ENCODE measurements around the gene FUT2.

Gene FUT2

DNA sequence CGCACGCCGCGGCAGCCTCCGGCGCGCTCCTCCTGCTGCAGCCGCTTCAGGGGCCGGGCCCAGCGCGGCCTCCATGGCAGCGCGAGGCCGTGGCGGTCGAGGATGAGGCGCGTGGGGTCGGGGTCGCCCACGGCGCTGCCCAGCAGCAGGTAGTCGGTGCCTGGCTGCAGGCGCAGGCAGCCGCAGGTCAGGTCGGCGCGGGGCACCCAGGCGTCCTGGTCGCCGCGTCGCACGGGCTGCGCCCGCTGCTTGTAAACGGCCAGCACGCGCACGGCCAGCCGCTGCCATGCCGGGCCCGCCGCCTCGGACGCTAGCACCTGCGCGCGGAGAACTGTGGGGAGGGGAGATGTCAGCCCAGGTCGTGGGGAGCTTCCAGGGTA is 34.1 kb upstream of the FUT2 start:
- in situ Hi-C loops (cut with HindIII; ENCODE audit: low sequenced_read_pairs), result no loop called here
- no peak for DNase-seq (ENCODE audit: low read depth, low spot score)
- no peak overlapping the region for H3K4me3 ChIP-seq (ENCODE audit: low read depth, low read length)
- TF ChIP-seq, protein P1, sequence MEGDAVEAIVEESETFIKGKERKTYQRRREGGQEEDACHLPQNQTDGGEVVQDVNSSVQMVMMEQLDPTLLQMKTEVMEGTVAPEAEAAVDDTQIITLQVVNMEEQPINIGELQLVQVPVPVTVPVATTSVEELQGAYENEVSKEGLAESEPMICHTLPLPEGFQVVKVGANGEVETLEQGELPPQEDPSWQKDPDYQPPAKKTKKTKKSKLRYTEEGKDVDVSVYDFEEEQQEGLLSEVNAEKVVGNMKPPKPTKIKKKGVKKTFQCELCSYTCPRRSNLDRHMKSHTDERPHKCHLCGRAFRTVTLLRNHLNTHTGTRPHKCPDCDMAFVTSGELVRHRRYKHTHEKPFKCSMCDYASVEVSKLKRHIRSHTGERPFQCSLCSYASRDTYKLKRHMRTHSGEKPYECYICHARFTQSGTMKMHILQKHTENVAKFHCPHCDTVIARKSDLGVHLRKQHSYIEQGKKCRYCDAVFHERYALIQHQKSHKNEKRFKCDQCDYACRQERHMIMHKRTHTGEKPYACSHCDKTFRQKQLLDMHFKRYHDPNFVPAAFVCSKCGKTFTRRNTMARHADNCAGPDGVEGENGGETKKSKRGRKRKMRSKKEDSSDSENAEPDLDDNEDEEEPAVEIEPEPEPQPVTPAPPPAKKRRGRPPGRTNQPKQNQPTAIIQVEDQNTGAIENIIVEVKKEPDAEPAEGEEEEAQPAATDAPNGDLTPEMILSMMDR (IDR thresholded peaks at IDR 0.05; ENCODE audit: low read depth, low read length), result no peak

DNA sequence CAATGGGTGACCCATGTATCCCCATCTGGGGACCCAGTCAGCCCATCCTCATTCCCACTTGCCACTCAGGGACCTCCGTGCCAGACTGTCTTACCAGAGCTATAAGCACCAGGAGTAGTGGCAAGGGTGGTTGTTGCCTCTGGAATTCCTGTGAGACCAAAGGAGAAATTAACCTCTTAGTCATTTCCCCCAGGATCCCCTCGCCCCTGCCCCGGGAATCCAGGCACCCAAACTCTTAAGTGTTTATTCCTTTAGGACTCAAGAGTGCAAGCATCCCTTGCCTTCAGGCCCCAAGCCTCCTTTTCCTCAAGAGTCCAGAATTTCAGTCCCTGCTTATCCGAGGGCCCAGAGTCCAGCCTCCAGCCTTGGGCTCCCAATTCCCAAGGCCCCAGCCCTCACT is 32.1 kb upstream of the FUT2 start:
- no peak for DNase-seq (ENCODE audit: low read depth, low spot score)
- no peak overlapping the region for H3K4me3 ChIP-seq (ENCODE audit: low read depth, low read length)
- in situ Hi-C loops (cut with HindIII; ENCODE audit: low sequenced_read_pairs), result no loop called here
- TF ChIP-seq, protein P1 (IDR thresholded peaks at IDR 0.05; ENCODE audit: low read depth, low read length), result no peak

DNA sequence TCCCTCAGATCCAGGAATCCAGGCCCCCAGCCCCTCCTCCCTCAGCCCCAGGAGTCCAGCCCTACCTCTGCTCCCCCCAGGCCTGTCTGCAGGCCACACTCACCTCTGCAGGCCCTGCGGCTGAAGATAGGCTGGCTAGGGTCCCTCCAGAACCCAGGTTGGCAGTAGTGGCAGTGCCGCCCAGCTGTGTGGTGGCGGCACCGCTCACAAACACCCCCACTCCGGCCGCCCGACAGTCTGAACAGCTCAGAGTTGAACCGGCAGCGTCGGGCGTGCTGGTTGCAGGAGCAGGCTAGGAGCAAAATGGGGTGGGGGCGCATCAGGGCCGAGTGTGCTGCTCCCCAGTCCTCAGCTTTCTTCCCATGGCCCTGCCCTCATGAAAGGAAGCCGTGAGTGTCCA is 31.3 kb upstream of the FUT2 start:
- DNase-seq (ENCODE audit: low read depth, low spot score), result no peak
- TF ChIP-seq, protein P1 (IDR thresholded peaks at IDR 0.05; ENCODE audit: low read depth, low read length), result no peak
- H3K4me3 ChIP-seq (ENCODE audit: low read depth, low read length), result no peak overlapping the region
- in situ Hi-C loops (cut with HindIII; ENCODE audit: low sequenced_read_pairs), result no loop called here

DNA sequence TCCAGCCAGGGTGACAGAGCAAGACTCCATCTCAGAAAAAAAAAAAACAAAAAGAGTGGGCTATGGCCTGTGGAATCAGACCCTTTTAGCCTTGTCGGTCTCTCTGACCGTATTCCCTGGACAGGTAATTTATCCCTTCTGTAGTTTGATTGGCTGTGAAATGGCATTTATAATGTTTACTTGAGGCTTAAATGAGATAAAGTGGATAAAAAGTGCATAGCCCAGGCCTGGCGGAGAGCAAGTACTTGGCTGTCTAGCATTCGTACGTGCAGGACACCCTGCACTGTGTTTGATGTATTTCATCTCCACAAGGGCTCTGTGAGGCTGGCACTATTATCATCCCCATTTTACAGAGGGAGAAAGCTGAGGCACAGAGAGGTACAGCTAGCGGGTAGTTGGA is 30.0 kb upstream of the FUT2 start:
- H3K4me3 ChIP-seq (ENCODE audit: low read depth, low read length), result no peak overlapping the region
- TF ChIP-seq, protein P1 (IDR thresholded peaks at IDR 0.05; ENCODE audit: low read depth, low read length), result no peak
- DNase-seq (ENCODE audit: low read depth, low spot score), result no peak
- in situ Hi-C loops (cut with HindIII; ENCODE audit: low sequenced_read_pairs), result no loop called here

DNA sequence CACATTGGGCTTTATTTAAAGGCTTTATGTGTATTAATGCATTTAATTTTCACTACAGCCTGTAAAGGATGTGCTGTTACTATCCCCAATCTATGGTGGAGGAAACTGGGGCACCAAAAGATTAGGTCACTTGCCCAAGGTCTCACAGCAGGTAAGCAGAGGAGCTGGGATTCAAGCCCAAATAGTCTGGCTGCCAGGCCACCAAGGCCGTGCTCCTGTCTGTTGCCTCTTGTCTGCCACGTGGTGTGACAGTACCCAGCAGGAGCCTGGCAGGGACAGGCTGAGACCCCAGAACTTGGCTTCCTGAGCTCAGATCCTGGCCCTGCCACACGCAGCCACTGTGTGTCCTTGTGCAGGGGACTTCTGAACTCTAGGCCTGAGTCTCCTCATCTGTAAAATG is 27.4 kb upstream of the FUT2 start:
- H3K4me3 ChIP-seq (ENCODE audit: low read depth, low read length), result no peak overlapping the region

DNA sequence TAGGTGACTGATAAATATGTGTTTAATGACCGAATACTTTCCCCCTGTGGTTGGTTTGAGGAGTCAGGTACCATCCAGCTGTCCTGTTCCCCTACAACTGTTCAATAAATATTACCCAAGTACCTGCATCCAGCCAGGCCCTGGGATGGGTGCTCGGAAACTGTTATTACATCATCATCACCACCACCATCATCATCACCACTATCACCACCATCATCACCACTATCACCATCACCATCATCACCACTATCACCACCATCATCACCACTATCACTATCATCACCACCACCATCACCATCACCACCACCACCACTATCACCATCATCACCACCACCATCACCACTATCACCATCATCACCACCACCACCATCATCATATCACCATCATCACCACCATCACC is 27.0 kb upstream of the FUT2 start:
- in situ Hi-C loops (cut with HindIII; ENCODE audit: low sequenced_read_pairs), result no loop called here
- TF ChIP-seq, protein P1 (IDR thresholded peaks at IDR 0.05; ENCODE audit: low read depth, low read length), result no peak
- no peak for DNase-seq (ENCODE audit: low read depth, low spot score)
- no peak overlapping the region for H3K4me3 ChIP-seq (ENCODE audit: low read depth, low read length)

More for the DNA sequence above, 27.4 kb upstream of the FUT2 start:
- TF ChIP-seq, protein P1 (IDR thresholded peaks at IDR 0.05; ENCODE audit: low read depth, low read length), result no peak
- no peak for DNase-seq (ENCODE audit: low read depth, low spot score)
- in situ Hi-C loops (cut with HindIII; ENCODE audit: low sequenced_read_pairs), result no loop called here
